CD4-positive, alpha-beta T cell (primary cell): ENCODE measurements around the gene CNOT6L. TPM values are rescaled to one million over a fixed set of nuclear protein-coding genes. Genes with fewer than 3 reads are reported as not detected.

Source experiments
- ATAC-seq: fragments of 200-7000 bp; cut with Tn5 transposase; one replicate; pipeline ENCODE4 v1.10.0; 2022; ENCODE audit warnings: mild to moderate bottlenecking; ENCODE audit not compliant: poor library complexity
- CTCF ChIA-PET: fragments of 350-600 bp; sonication (Branson Sonifier 250); formaldehyde crosslinking; loops from one replicate; lab custom pipeline; 2021; ENCODE audit warnings: antibody characterized with exemption, inconsistent platforms; lab: Charles Lee
- POLR2A ChIA-PET: fragments of 350-600 bp; sonication (Branson Sonifier 250); formaldehyde crosslinking; loops from one replicate; lab custom pipeline; 2021; ENCODE audit warnings: antibody characterized with exemption, inconsistent platforms; lab: Charles Lee
- DNase-seq, 14 experiments: peaks; one replicate each; pipeline ENCODE4 v3.0.0-alpha.2; 2013 to 2020; ENCODE audit warnings: mixed read lengths in 2 of 14
- H3K27ac ChIP-seq, 2 donors: one replicate each; pipeline versions ENCODE4 v1.5.1 to v1.7.0; 2013; ENCODE audit warnings: low read length in 2 of 2, low read depth in 1 of 2, mild to moderate bottlenecking in 1 of 2
- H3K27me3 ChIP-seq, 2 experiments: 1 replicate in 1 of 2; 2 replicates in 1 of 2; pipeline versions ENCODE4 v1.6.1 to v1.7.0; 2013; ENCODE audit warnings: low read length in 2 of 2, control low read depth in 1 of 2, mild to moderate bottlenecking in 1 of 2, moderate library complexity in 1 of 2; ENCODE audit not compliant: insufficient read depth in 2 of 2, control insufficient read depth in 1 of 2
- H3K36me3 ChIP-seq: one replicate; pipeline ENCODE4 v1.6.1; 2013; ENCODE audit warnings: low read length, control low read depth; ENCODE audit not compliant: insufficient read depth
- H3K4me1 ChIP-seq: one replicate; pipeline ENCODE4 v1.6.1; 2013; ENCODE audit warnings: low read length, control low read depth; ENCODE audit not compliant: insufficient read depth
- H3K4me3 ChIP-seq: one replicate; pipeline ENCODE4 v1.5.1; 2013; ENCODE audit warnings: mild to moderate bottlenecking, low read length, moderate library complexity
- H3K9me3 ChIP-seq, 2 experiments: 1 replicate in 1 of 2; 2 replicates in 1 of 2; pipeline versions ENCODE4 v1.6.1 to v1.7.0; 2013; ENCODE audit warnings: low read length in 2 of 2, mild to moderate bottlenecking in 2 of 2, control low read depth in 1 of 2, moderate library complexity in 1 of 2; ENCODE audit not compliant: control insufficient read depth in 1 of 2, insufficient read depth in 1 of 2
- H3K27ac Mint-ChIP-seq: one replicate; pipeline ENCODE4 v1.8.0; 2020; ENCODE audit warnings: mixed read lengths
- H3K27me3 Mint-ChIP-seq: one replicate; pipeline ENCODE4 v1.8.0; 2021; ENCODE audit warnings: mixed read lengths
- H3K36me3 Mint-ChIP-seq: one replicate; pipeline ENCODE4 v1.8.0; 2021; ENCODE audit warnings: low read depth, mixed read lengths
- H3K4me1 Mint-ChIP-seq: one replicate; pipeline ENCODE4 v1.8.0; 2021; ENCODE audit warnings: low read depth, mixed read lengths
- H3K4me3 Mint-ChIP-seq: one replicate; pipeline ENCODE4 v1.8.0; 2020; ENCODE audit warnings: mild to moderate bottlenecking, mixed read lengths
- H3K9me3 Mint-ChIP-seq: one replicate; pipeline ENCODE4 v1.8.0; 2020; ENCODE audit warnings: mixed read lengths
- CTCF ChIP-seq: fragments of 200-600 bp; IDR thresholded peaks from one replicate; pipeline ENCODE4 v1.8.0; 2022; ENCODE audit warnings: antibody characterized with exemption, mild to moderate bottlenecking
- intact Hi-C, 2 experiments: fragments of 100-400 bp; cut with DNase I in 1 of 2; cut with micrococcal nuclease in 1 of 2; formaldehyde crosslinking; loops; one replicate each; pipeline versions ENCODE4 v1.15.1 to v1.9.0; 2023 to 2025; cut with DNase I, micrococcal nuclease
- total RNA-seq, 174 experiments: library from RNA in 2 of 174; stranded (reverse) in 2 of 174; gene quantifications; one replicate each; pipeline ENCODE4 v1.2.3 and lab custom pipeline; 2021 to 2026

The CNOT6L gene
- total RNA-seq, 2 experiments from 2014 or later = 216 to 234 TPM

DNA sequence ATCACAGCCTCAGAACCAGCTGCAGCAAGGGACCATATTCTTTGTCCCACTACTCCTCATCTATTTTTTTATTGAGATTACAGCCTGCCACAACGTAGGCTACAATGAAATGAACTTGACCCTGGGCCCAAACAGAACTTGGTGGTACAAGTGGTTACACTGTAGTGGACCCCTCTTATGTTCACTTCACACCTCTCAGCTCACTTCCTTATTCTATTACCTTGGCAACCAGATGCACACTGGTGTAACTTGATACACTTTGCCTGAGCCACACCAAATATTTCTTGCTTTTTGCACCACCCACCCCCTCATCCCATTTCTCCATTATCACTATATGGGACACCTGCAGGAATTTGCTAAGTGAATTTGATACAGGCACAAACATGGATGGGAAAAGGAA lies 107.7 kb downstream of the CNOT6L start:
- ChIA-PET POLR2A (interaction anchor here (1.6 kb wide), 1 partner anchor 109 kb away, joined by 4 read pairs; no protein-coding TSS in a partner anchor), CTCF (no interaction called here)
- peaks cover 31% of the 10 kb centered on the region for H3K36me3 Mint-ChIP-seq
- no peak overlapping the region for H3K4me3 Mint-ChIP-seq
- H3K27ac Mint-ChIP-seq = peak overlapping the region; percentile 62
- ATAC-seq = no peak
- no peak for TF ChIP-seq CTCF
- no peak overlapping the region for H3K4me3 ChIP-seq
- H3K4me1 Mint-ChIP-seq = peaks cover 10% of the 10 kb centered on the region
- H3K36me3 ChIP-seq = peaks cover 21% of the 10 kb centered on the region
- H3K9me3 ChIP-seq = no peaks in the 10 kb centered on the region
- no peak for DNase-seq
- H3K27me3 Mint-ChIP-seq = no peaks in the 10 kb centered on the region
- no peaks in the 10 kb centered on the region for H3K9me3 Mint-ChIP-seq
- H3K27ac ChIP-seq = no peak overlapping the region
- H3K4me1 ChIP-seq = no peaks in the 10 kb centered on the region
- intact Hi-C loops = no loop called here
- H3K27me3 ChIP-seq = no peaks in the 10 kb centered on the region

DNA sequence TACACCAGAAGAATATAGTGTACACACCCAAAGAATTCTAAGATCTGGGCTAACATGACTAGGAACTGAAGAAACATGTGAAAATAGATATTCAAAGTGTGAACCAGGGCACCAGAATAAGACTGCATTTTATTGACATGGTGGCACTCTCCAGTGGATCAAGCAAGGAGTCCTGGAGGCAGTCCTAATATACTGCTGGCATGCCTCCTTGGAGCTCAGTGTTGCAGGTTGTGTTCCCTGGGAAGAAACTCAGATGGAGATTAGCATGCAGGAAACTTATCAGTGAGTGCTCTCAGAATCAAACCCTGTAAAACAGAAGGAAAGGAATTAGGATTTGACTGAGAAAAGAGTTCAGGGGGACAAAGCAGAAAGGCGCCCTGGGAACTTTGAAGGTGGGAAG lies 108.5 kb downstream of the CNOT6L start:
- no peak overlapping the region for H3K4me3 Mint-ChIP-seq
- H3K4me3 ChIP-seq = no peak overlapping the region
- H3K9me3 Mint-ChIP-seq = no peaks in the 10 kb centered on the region
- H3K36me3 ChIP-seq = peaks cover 21% of the 10 kb centered on the region
- CTCF ChIA-PET = interaction anchor here (0.5 kb wide), 1 partner anchor 28 kb away, joined by 3 read pairs; no protein-coding TSS in a partner anchor
- no peak for TF ChIP-seq CTCF
- H3K27me3 Mint-ChIP-seq = no peaks in the 10 kb centered on the region
- POLR2A ChIA-PET = interaction anchor here (1.6 kb wide), 1 partner anchor 110 kb away, joined by 4 read pairs; no protein-coding TSS in a partner anchor
- no peaks in the 10 kb centered on the region for H3K27me3 ChIP-seq
- no peak overlapping the region for H3K27ac ChIP-seq
- H3K9me3 ChIP-seq = no peaks in the 10 kb centered on the region
- peaks cover 5% of the 10 kb centered on the region for H3K4me1 Mint-ChIP-seq
- H3K27ac Mint-ChIP-seq = peak overlapping the region; percentile 16
- no peaks in the 10 kb centered on the region for H3K4me1 ChIP-seq
- intact Hi-C loops = no loop called here
- peaks cover 26% of the 10 kb centered on the region for H3K36me3 Mint-ChIP-seq
- DNase-seq = no peak
- ATAC-seq = no peak

- H3K36me3 Mint-ChIP-seq = peaks cover 23% of the 10 kb centered on the region
- ATAC-seq (no peak), DNase-seq (no peak)
- Histone ChIP-seq H3K27ac (no peak overlapping the region), H3K36me3 (peaks cover 15% of the 10 kb centered on the region), H3K27me3 (no peaks in the 10 kb centered on the region), H3K4me1 (no peaks in the 10 kb centered on the region), H3K9me3 (no peaks in the 10 kb centered on the region), H3K4me3 (no peak overlapping the region)
- peaks cover 4% of the 10 kb centered on the region for H3K4me1 Mint-ChIP-seq
- TF ChIP-seq CTCF = no peak
- no peaks in the 10 kb centered on the region for H3K27me3 Mint-ChIP-seq
- no peaks in the 10 kb centered on the region for H3K9me3 Mint-ChIP-seq
- H3K4me3 Mint-ChIP-seq = no peak overlapping the region
- POLR2A ChIA-PET = no interaction called here
- intact Hi-C loops = no loop called here
- CTCF ChIA-PET = no interaction called here
- no peak overlapping the region for H3K27ac Mint-ChIP-seq
Observed at GRCh38 chr4:77710059-77710458, 109.1 kb downstream of the CNOT6L start.
